Measurements from ENCODE around the gene FMNL1.
A peak's percentile ranks its signal among the peaks of the same experiment; 100 is the strongest.

The FMNL1 gene

DNA sequence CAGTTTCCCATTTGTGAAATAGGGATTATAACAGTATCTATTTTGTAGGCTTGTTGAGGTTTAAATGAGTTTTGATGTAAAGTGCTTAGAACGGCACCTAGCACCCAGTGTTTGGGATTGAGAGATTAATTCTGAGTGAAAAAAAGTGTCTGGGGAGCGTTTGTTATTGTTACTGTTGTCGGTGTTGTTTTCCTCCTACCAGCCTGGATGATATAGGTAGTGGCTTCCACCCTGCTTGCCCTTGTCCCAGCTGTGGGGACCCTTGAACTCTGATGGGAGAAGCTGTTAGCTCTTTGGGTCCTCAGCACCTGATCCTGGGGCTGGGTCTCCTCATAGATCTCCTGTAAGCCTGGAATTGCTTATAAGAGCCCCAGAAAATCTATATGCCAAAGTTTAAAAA lies 4.9 kb downstream of the FMNL1 start:
- DNase-seq (ENCODE audit: low spot score) = no peak
- in situ Hi-C loops (cut with MboI; ENCODE audit: low pct_unique_long_range_greater_than_20kb, low sequenced_read_pairs, unreplicated experiment) = no loop called here
- TF ChIP-seq, protein P1, sequence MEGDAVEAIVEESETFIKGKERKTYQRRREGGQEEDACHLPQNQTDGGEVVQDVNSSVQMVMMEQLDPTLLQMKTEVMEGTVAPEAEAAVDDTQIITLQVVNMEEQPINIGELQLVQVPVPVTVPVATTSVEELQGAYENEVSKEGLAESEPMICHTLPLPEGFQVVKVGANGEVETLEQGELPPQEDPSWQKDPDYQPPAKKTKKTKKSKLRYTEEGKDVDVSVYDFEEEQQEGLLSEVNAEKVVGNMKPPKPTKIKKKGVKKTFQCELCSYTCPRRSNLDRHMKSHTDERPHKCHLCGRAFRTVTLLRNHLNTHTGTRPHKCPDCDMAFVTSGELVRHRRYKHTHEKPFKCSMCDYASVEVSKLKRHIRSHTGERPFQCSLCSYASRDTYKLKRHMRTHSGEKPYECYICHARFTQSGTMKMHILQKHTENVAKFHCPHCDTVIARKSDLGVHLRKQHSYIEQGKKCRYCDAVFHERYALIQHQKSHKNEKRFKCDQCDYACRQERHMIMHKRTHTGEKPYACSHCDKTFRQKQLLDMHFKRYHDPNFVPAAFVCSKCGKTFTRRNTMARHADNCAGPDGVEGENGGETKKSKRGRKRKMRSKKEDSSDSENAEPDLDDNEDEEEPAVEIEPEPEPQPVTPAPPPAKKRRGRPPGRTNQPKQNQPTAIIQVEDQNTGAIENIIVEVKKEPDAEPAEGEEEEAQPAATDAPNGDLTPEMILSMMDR (IDR thresholded peaks at IDR 0.05; ENCODE audit: extremely low read depth, insufficient read depth, missing control alignments) = no peak

DNA sequence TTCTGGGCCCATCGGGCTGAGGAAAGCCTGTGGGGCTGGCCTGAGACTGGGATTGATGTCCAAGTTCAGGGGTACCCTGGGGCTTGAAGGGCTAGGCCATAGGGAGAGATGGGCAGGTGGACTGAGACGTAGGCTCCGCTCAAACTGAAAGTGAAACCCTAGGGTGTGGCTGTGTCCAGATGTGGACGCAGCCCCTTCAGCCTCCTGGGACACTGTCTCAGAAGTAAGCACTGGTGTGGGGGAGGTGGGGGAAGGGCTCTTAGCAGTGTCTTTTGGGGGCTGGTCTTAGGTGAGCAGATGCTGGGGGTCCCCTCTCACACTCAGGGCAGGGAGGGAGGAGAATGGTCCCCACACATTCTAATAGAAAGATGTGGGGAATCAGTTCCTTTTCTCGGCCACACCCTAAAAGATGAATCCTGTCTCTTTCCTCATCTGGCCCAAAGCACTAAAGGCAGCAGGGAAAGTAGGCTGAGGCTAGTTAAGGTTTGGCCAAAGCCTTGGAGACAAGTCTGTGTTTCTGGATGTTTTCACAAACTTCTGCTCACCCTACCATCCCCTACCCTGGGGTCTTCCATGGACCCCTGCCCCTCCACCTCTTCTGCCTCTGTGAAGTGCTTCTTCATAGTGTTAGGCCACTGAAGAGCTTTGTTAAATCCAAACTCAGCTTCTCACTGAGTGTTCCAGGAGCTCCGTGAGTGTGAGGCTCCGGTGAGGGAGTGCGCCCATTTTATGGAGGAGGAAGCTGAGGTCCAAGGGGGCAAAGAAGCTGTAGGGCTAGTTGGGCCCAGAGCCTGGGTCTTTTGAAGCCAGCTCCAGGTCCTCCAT lies 5.6 kb downstream of the FMNL1 start:
- in situ Hi-C loops (cut with MboI; ENCODE audit: low pct_unique_long_range_greater_than_20kb, low sequenced_read_pairs, unreplicated experiment) = no loop called here
- no peak for DNase-seq (ENCODE audit: low spot score)
- TF ChIP-seq, protein P1 (IDR thresholded peaks at IDR 0.05; ENCODE audit: extremely low read depth, insufficient read depth, missing control alignments) = no peak

DNA sequence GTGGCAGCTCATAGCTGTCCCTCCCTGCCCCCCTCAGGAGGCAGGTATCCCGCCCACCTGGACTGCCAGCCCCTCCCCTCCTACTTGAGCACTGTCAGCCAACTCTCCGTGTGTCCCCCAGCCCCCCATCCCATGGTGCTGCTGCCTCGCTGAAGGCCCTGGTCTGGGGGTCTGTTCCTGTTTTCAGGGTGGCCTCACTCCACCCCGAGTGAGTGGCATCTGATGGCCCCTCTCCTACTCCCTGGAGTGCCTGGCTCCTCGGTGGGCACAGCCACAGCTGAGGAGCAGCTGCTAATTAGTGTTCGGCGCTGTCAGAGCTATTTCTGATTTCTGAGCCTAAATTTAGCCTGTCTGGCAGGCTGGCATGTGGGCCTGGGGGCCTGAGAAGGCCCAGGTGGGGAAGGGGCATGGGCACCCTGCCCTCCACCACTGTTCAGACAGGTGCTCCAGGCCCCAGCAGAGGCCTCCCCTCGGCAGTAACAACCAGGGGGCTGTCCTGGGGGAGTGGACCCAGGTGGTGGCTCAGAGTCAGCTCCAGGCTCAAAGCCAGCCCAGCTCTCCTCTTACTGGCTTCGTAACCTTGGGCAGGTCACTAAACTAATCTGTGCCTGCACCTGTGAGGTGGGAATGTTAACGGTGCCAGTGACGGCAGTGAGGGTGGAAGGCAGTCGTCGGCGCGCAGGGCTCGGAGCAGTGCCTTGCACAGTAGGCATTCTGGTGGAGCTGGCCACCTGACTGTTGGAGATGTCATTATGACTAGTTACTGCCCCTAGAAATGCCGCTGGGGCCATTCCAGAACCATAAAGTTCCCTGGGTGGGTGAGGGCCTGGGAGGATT lies 6.5 kb downstream of the FMNL1 start:
- no peak for DNase-seq (ENCODE audit: low spot score)
- in situ Hi-C loops (cut with MboI; ENCODE audit: low pct_unique_long_range_greater_than_20kb, low sequenced_read_pairs, unreplicated experiment) = no loop called here
- TF ChIP-seq, protein P1 (IDR thresholded peaks at IDR 0.05; ENCODE audit: extremely low read depth, insufficient read depth, missing control alignments) = no peak

DNA sequence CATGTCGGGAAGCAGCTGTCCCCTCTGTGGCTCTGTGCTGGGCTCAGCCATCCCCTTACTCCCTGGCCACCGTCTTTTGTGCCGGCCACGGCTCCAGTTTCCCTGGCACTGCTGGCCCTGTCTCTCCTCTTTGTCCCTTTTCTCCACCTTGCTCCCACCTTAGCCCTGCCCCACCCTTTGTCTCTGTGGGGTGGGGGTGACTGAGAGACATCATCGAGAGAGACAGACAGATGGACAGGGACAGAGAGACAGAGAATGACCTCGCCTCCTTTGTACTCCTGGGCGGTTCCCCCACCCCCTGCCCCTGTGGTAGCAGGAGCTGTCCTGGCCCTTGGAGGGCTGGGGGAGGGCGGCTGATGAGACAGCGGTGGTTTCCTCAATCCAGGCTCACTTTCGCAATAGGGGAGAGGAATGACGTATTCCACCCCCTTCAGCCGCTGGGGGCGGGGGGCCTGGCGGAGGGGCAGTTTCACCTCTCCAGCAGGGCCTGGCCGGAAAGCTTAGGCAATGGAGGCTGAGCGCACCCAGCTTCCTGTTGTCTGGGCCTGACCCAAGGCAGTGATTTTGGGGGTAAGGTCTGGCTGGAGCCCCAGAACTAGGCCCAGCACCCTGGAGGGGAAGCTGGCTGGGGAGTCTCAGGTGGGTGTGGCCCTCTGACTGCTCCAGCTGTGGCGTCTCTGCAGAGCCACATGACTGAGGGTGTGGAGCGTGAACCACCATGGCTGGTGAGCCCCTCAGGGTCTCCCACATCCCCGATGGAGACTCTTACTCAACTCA lies 7.3 kb downstream of the FMNL1 start:
- in situ Hi-C loops (cut with MboI; ENCODE audit: low pct_unique_long_range_greater_than_20kb, low sequenced_read_pairs, unreplicated experiment) = no loop called here
- TF ChIP-seq, protein P1 (IDR thresholded peaks at IDR 0.05; ENCODE audit: extremely low read depth, insufficient read depth, missing control alignments) = no peak
- DNase-seq (ENCODE audit: low spot score) = peak; percentile 89

DNA sequence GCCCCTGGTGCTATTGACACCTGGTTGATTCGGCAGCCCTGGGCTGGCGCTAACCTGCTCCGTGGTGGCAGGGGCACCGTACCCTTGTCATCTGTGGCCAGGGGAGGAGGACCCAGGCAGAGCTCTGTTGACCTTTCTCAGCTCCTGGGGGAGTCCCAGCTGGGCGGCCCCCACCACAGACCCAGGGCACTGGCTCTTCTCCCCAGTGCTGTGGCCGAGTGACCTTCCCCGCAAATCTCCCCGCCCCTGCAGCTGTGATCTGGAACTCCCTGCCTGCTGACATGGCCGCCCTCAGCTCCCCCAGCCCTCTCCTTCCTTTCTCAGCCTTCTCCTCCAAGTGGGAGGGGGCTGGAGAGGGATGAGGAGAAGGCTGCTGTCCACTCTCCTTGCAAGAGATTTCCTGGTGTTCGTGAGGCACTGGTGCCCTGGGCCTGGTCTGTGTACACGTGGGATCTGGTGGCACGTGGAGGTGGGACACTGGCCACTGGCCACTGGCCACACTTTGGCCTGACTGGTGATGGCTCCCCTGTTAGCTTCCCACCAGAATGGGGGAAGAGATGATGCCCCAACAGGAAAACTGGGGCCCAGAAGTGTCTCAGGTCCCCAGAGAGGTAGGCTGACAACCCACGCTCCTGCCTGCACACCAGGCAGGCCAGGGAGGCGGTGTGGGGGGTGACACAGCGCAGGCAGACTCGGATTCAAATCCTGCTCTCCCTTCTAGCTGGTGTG lies 8.2 kb downstream of the FMNL1 start:
- peak; percentile 70 for DNase-seq (ENCODE audit: low spot score)
- in situ Hi-C loops (cut with MboI; ENCODE audit: low pct_unique_long_range_greater_than_20kb, low sequenced_read_pairs, unreplicated experiment) = no loop called here
- TF ChIP-seq, protein P1 (IDR thresholded peaks at IDR 0.05; ENCODE audit: extremely low read depth, insufficient read depth, missing control alignments) = no peak

DNA sequence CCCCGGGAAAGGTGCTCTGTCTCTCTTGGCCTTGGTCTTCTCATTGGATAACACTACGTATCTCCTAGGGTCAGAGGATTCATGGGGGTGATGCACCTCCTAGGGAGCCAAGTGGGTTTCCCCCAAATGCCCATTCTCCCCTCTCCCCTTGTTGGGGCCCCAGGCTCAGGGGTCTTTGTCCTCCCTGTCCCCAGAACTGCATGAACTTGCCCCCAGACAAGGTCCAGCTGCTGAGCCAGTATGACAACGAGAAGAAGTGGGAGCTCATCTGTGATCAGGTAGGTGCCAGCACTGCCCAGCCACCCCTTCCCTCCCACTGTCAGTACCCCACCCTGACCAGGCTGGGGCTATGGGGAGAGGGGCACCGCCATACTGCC lies 8.7 kb downstream of the FMNL1 start:
- in situ Hi-C loops (cut with MboI; ENCODE audit: low pct_unique_long_range_greater_than_20kb, low sequenced_read_pairs, unreplicated experiment) = no loop called here
- DNase-seq (ENCODE audit: low spot score) = no peak
- TF ChIP-seq, protein P1 (IDR thresholded peaks at IDR 0.05; ENCODE audit: extremely low read depth, insufficient read depth, missing control alignments) = no peak

Data from GM13977 (cell line).